ENCODE results near the gene MAN1A1. TPM values are rescaled to one million over a fixed set of nuclear protein-coding genes. Genes with fewer than 3 reads are reported as not detected.
A peak's percentile ranks its signal among the peaks of the same experiment; 100 is the strongest.

Gene MAN1A1
- total RNA-seq, 1 donor, result 104 TPM

- TF ChIP-seq, protein P1, sequence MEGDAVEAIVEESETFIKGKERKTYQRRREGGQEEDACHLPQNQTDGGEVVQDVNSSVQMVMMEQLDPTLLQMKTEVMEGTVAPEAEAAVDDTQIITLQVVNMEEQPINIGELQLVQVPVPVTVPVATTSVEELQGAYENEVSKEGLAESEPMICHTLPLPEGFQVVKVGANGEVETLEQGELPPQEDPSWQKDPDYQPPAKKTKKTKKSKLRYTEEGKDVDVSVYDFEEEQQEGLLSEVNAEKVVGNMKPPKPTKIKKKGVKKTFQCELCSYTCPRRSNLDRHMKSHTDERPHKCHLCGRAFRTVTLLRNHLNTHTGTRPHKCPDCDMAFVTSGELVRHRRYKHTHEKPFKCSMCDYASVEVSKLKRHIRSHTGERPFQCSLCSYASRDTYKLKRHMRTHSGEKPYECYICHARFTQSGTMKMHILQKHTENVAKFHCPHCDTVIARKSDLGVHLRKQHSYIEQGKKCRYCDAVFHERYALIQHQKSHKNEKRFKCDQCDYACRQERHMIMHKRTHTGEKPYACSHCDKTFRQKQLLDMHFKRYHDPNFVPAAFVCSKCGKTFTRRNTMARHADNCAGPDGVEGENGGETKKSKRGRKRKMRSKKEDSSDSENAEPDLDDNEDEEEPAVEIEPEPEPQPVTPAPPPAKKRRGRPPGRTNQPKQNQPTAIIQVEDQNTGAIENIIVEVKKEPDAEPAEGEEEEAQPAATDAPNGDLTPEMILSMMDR (IDR thresholded peaks at IDR 0.05; ENCODE audit: insufficient read depth, low read depth, low read length), result no peak
- H3K4me3 ChIP-seq (ENCODE audit: low read depth, low read length), result no peak overlapping the region
- DNase-seq (ENCODE audit: low read depth), result peak; percentile 81
Observed at GRCh38 chr6:119308048-119308570, 41.5 kb downstream of the MAN1A1 start.

- DNase-seq (ENCODE audit: low read depth), result peak; percentile 83
- TF ChIP-seq, protein P1 (IDR thresholded peaks at IDR 0.05; ENCODE audit: insufficient read depth, low read depth, low read length), result no peak
- no peak overlapping the region for H3K4me3 ChIP-seq (ENCODE audit: low read depth, low read length)
Observed at GRCh38 chr6:119307056-119307455, 42.5 kb downstream of the MAN1A1 start.

DNA sequence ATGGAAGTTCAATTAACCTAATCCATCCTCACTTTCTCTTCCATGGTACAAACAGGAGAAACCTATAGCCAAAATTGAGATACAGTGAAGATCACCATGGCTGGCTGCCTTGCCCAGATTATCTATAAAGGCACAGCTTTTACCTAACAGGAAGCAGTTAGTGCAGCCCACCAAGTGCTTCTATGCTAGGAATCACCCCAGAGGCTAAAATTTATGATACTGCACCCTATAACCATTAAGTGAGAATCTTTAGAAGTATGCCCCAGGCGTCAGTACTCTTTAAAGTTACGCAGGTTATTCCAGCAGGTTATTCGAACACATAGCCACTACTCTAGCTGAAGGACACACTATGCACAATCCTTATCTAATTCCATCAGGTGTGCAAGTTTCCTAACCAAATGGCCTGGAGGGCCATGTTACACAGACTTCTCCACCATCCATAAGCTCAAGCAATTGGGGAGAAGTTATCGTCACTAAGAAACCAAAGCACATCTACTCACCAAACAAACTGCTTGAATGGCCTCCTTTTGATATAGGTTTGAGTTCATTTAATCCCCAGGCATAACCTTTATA, 43.1 kb downstream of the MAN1A1 start:
- TF ChIP-seq, protein P1 (IDR thresholded peaks at IDR 0.05; ENCODE audit: insufficient read depth, low read depth, low read length), result no peak
- no peak for DNase-seq (ENCODE audit: low read depth)
- no peak overlapping the region for H3K4me3 ChIP-seq (ENCODE audit: low read depth, low read length)

GRCh38 chr6:119303164-119303887, 46.2 kb downstream of the MAN1A1 start:
- TF ChIP-seq, protein P1 (IDR thresholded peaks at IDR 0.05; ENCODE audit: insufficient read depth, low read depth, low read length), result no peak
- DNase-seq (ENCODE audit: low read depth), result no peak
- H3K4me3 ChIP-seq (ENCODE audit: low read depth, low read length), result no peak overlapping the region

GRCh38 chr6:119301429-119301828, 48.1 kb downstream of the MAN1A1 start:
- no peak for DNase-seq (ENCODE audit: low read depth)
- TF ChIP-seq, protein P1 (IDR thresholded peaks at IDR 0.05; ENCODE audit: insufficient read depth, low read depth, low read length), result no peak
- no peak overlapping the region for H3K4me3 ChIP-seq (ENCODE audit: low read depth, low read length)

DNA sequence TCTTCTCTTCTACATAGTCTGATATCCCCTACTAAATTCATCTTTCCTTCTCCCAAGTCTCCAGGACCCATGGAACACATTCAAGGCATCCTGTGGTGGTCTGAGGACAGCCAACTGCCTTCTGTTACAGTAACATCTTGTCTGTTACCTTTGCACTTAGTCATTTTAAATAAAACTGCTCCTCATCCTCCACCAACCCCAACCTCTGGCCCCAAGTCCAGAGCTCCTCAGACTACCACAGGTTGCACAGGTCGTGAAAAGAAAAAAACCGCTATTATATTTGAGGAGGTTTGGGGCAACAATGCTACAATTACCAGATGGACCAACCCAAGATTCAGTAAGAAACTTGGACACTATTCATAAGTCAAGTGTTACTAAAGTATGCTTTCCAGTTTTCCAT, 49.9 kb downstream of the MAN1A1 start:
- TF ChIP-seq, protein P1 (IDR thresholded peaks at IDR 0.05; ENCODE audit: insufficient read depth, low read depth, low read length), result no peak
- no peak overlapping the region for H3K4me3 ChIP-seq (ENCODE audit: low read depth, low read length)
- no peak for DNase-seq (ENCODE audit: low read depth)
